Lung (tissue), 12 donors: ENCODE results near the gene STX4. TPM values are rescaled to one million over a fixed set of nuclear protein-coding genes. Genes with fewer than 3 reads are reported as not detected.
A peak's percentile ranks its signal among the peaks of the same experiment; 100 is the strongest.

Experiments used
- ATAC-seq: fragments of 200-7000 bp; cut with Tn5 transposase; one replicate; pipeline ENCODE4 v1.9.1; 2020; ENCODE audit warnings: moderate number of reproducible peaks; ENCODE audit not compliant: insufficient read depth, low FRiP score
- DNase-seq, 3 donors: peaks; one replicate each; pipeline ENCODE4 v3.0.0-alpha.2; 2013 to 2017
- H3K27ac ChIP-seq, 2 donors: one replicate each; pipeline ENCODE4 v1.5.1; 2013; ENCODE audit warnings: mild to moderate bottlenecking in 2 of 2, moderate library complexity in 2 of 2, control low read depth in 1 of 2, inconsistent platforms in 1 of 2, low read depth in 1 of 2, low read length in 1 of 2
- H3K27me3 ChIP-seq, 3 donors: one replicate each; pipeline ENCODE4 v1.5.1; 2013; ENCODE audit warnings: low read length in 2 of 3; ENCODE audit not compliant: control insufficient read depth in 3 of 3, insufficient read depth in 3 of 3
- H3K36me3 ChIP-seq, 4 donors: one replicate each; pipeline ENCODE4 v1.5.1; 2013; ENCODE audit warnings: low read length in 4 of 4, mild to moderate bottlenecking in 1 of 4, moderate library complexity in 1 of 4; ENCODE audit not compliant: control insufficient read depth in 4 of 4, insufficient read depth in 4 of 4
- H3K4me1 ChIP-seq, 5 donors: one replicate each; pipeline ENCODE4 v1.5.1; 2013; ENCODE audit warnings: low read length in 5 of 5, mild to moderate bottlenecking in 2 of 5, moderate library complexity in 1 of 5; ENCODE audit not compliant: control insufficient read depth in 5 of 5, insufficient read depth in 5 of 5
- H3K4me3 ChIP-seq: one replicate; pipeline ENCODE4 v1.5.1; 2013; ENCODE audit warnings: mild to moderate bottlenecking, control low read depth, moderate library complexity
- H3K9ac ChIP-seq, 2 donors: one replicate each; pipeline ENCODE4 v1.5.1; 2013; ENCODE audit warnings: low read length in 2 of 2, control low read depth in 1 of 2; ENCODE audit not compliant: insufficient read depth in 1 of 2
- H3K9me3 ChIP-seq, 4 donors: one replicate each; pipeline ENCODE4 v1.5.1; 2013; ENCODE audit warnings: low read length in 3 of 4, mild to moderate bottlenecking in 1 of 4, moderate library complexity in 1 of 4; ENCODE audit not compliant: control insufficient read depth in 4 of 4, insufficient read depth in 3 of 4
- WGBS, 2 donors: extraction: QIAGEN DNeasy Blood & Tissue Kit; methylation state at CpG; one replicate each; pipeline ENCODE4 v1.1.7; 2013; 5-methylcytosine and 5-hydroxymethylcytosine counted together
- polyA plus RNA-seq, 2 donors: library from polyadenylated mRNA; stranded (reverse); fragments of 200-250 nt; gene quantifications; one replicate each; pipeline ENCODE4 v1.2.1, GENCODE V29; 2013
- total RNA-seq, 2 donors: library from RNA; depleted of rRNA in 1 of 2; stranded (reverse); fragments of >200 nt in 1 of 2; gene quantifications; one replicate each; pipeline ENCODE4 v1.2.1, GENCODE V29; 2014 to 2021
- TF ChIP-seq, protein P1 (sequence below): IDR thresholded peaks from 2 replicates; pipeline ENCODE4 v1.5.1; 2012; ENCODE audit warnings: mild to moderate bottlenecking; ENCODE audit errors: control extremely low read depth, extremely low read depth
- donor health status: control.
- donor health status: control.
- donor health status: Bipolar disorder and iron deficiency.
- donor health status: healthy.
- donor health status: DM: yes; HTN: yes; CAD: no.

STX4 gene
- total and polyA plus RNA-seq, 4 donors = 41.6 to 98.3 (median 85.7) TPM

- Histone ChIP-seq H3K9ac (no peak overlapping the region), H3K4me3 (peak overlapping the region; percentile 10), H3K4me1 (peaks cover 0 to 13% (median 0%) of the 10 kb centered on the region in 5 donors), H3K36me3 (peaks cover 0 to 25% (median 13%) of the 10 kb centered on the region in 4 donors), H3K9me3 (peaks cover 0 to 4% (median 0%) of the 10 kb centered on the region in 4 donors), H3K27ac (no peak overlapping the region), H3K27me3 (no peaks in the 10 kb centered on the region)
- DNase-seq (no peak), ATAC-seq (no peak)
- WGBS, 2 donors = 95 to 96% methylated on average over 42 of the region's 42 CpGs
- TF ChIP-seq, protein P1, sequence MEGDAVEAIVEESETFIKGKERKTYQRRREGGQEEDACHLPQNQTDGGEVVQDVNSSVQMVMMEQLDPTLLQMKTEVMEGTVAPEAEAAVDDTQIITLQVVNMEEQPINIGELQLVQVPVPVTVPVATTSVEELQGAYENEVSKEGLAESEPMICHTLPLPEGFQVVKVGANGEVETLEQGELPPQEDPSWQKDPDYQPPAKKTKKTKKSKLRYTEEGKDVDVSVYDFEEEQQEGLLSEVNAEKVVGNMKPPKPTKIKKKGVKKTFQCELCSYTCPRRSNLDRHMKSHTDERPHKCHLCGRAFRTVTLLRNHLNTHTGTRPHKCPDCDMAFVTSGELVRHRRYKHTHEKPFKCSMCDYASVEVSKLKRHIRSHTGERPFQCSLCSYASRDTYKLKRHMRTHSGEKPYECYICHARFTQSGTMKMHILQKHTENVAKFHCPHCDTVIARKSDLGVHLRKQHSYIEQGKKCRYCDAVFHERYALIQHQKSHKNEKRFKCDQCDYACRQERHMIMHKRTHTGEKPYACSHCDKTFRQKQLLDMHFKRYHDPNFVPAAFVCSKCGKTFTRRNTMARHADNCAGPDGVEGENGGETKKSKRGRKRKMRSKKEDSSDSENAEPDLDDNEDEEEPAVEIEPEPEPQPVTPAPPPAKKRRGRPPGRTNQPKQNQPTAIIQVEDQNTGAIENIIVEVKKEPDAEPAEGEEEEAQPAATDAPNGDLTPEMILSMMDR = no peak
Measured at GRCh38 chr16:31061126-31061812, 27.9 kb downstream of the STX4 start.

GRCh38 chr16:31061813-31062440, 28.6 kb downstream of the STX4 start:
- peaks cover 0 to 4% (median 0%) of the 10 kb centered on the region in 4 donors for H3K9me3 ChIP-seq
- peaks cover 0 to 25% (median 13%) of the 10 kb centered on the region in 4 donors for H3K36me3 ChIP-seq
- 97 to 98% methylated on average over 54 of the region's 54 CpGs for WGBS, 2 donors
- ATAC-seq = no peak
- DNase-seq = no peak
- no peak overlapping the region for H3K9ac ChIP-seq
- no peak overlapping the region for H3K27ac ChIP-seq
- H3K4me3 ChIP-seq = no peak overlapping the region
- TF ChIP-seq, protein P1 = no peak
- no peaks in the 10 kb centered on the region for H3K27me3 ChIP-seq
- H3K4me1 ChIP-seq = peaks cover 0 to 13% (median 0%) of the 10 kb centered on the region in 5 donors

DNA sequence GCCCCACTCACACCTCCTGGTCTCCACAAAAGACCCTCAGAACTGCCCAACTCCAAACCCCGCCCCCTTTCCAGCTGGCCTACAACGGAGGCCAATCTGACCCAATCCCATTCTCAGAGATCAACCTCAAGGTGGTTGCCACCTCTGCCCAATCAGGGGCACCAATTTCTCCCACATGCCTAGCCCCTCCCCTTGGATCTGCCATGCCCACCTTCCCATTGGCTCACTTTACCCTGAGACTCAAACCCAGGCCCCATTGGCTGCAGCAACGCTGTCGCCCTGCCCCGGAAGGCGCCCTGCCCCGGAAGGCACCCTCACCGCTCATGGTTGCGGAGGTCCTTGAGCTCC, 30.1 kb downstream of the STX4 start:
- TF ChIP-seq, protein P1 = no peak
- Histone ChIP-seq H3K4me3 (no peak overlapping the region), H3K27ac (no peak overlapping the region), H3K36me3 (peaks cover 0 to 24% (median 13%) of the 10 kb centered on the region in 4 donors), H3K27me3 (no peaks in the 10 kb centered on the region), H3K9me3 (peaks cover 0 to 4% (median 0%) of the 10 kb centered on the region in 4 donors), H3K9ac (no peak overlapping the region), H3K4me1 (peaks cover 0 to 13% (median 0%) of the 10 kb centered on the region in 5 donors)
- DNase-seq = no peak
- no peak for ATAC-seq
- WGBS, 2 donors = 96 to 97% methylated on average over 9 of the region's 9 CpGs
